Loucy (cell line): ENCODE data around the gene CBX8.
A peak's percentile ranks its signal among the peaks of the same experiment; 100 is the strongest.

Experiments used
- H2AFZ ChIP-seq: fragments of 200-600 bp; sonication (generic); 2 replicates; pipeline ENCODE4 v1.6.0; 2016; ENCODE audit warnings: antibody characterized with exemption, mild to moderate bottlenecking, low read length, moderate library complexity
- H3F3A ChIP-seq: fragments of 200-600 bp; 2 replicates; pipeline ENCODE4 v1.6.0; 2016; ENCODE audit warnings: antibody characterized with exemption, low read depth, mild to moderate bottlenecking
- H3K27me3 ChIP-seq: fragments of 200-600 bp; sonication (generic); 2 replicates; pipeline ENCODE4 v1.6.1; 2014; ENCODE audit warnings: low read length, mild to moderate bottlenecking; ENCODE audit not compliant: insufficient read depth, poor library complexity, severe bottlenecking
- H3K36me3 ChIP-seq: fragments of 200-600 bp; sonication (generic); 2 replicates; pipeline ENCODE4 v1.6.1; 2016; ENCODE audit warnings: low read length; ENCODE audit not compliant: insufficient read depth
- H3K4me1 ChIP-seq: fragments of 200-600 bp; sonication (generic); 2 replicates; pipeline ENCODE4 v1.5.1; 2014; ENCODE audit warnings: low read length, mild to moderate bottlenecking; ENCODE audit not compliant: insufficient read depth, poor library complexity, severe bottlenecking
- H3K4me2 ChIP-seq: fragments of 200-600 bp; sonication (generic); 2 replicates; pipeline ENCODE4 v1.6.0; 2014; ENCODE audit warnings: antibody characterized with exemption, low read length, low read depth, mild to moderate bottlenecking; ENCODE audit not compliant: poor library complexity, severe bottlenecking
- H3K4me3 ChIP-seq: fragments of 200-600 bp; sonication (generic); 2 replicates; pipeline ENCODE4 v1.5.1; 2014; ENCODE audit warnings: low read length, mild to moderate bottlenecking, mixed read lengths; ENCODE audit not compliant: poor library complexity, severe bottlenecking
- H3K79me2 ChIP-seq: fragments of 200-600 bp; sonication (generic); 2 replicates; pipeline ENCODE4 v1.6.1; 2014; ENCODE audit warnings: low read length; ENCODE audit not compliant: insufficient read depth
- H3K9ac ChIP-seq: fragments of 200-600 bp; sonication (generic); 2 replicates; pipeline ENCODE4 v1.6.0; 2014; ENCODE audit warnings: mild to moderate bottlenecking, low read depth, low read length, moderate library complexity; ENCODE audit not compliant: poor library complexity, severe bottlenecking
- H3K9me2 ChIP-seq: fragments of 200-600 bp; sonication (generic); replicated peaks from 2 replicates; pipeline ENCODE4 v1.6.1; 2016; ENCODE audit warnings: low read depth, low read length, mixed read lengths
- H3K9me3 ChIP-seq: fragments of 200-600 bp; sonication (generic); 2 replicates; pipeline ENCODE4 v1.6.1; 2014; ENCODE audit warnings: mild to moderate bottlenecking, antibody characterized with exemption, low read length, low read depth; ENCODE audit not compliant: insufficient read depth
- H4K20me1 ChIP-seq: fragments of 200-600 bp; sonication (generic); 2 replicates; pipeline ENCODE4 v1.6.0; 2014; ENCODE audit warnings: antibody characterized with exemption, low read length, mild to moderate bottlenecking; ENCODE audit not compliant: insufficient read depth, poor library complexity, severe bottlenecking
- CTCF ChIP-seq: fragments of 200-600 bp; sonication (generic); conservative IDR thresholded peaks from 2 replicates; pipeline ENCODE4 v1.5.1; 2014; ENCODE audit warnings: mild to moderate bottlenecking, antibody characterized with exemption, low read length
- EZH2phosphoT487 ChIP-seq: fragments of 200-600 bp; IDR thresholded peaks from 2 replicates; pipeline ENCODE4 v1.6.1; 2018; ENCODE audit warnings: antibody characterized with exemption, mild to moderate bottlenecking, moderate library complexity, borderline replicate concordance

Gene CBX8

GRCh38 chr17:79793924-79794304, 3.0 kb downstream of the CBX8 start:
- peaks cover 53% of the 10 kb centered on the region for H3K4me1 ChIP-seq
- H3K4me3 ChIP-seq: peak overlapping the region; percentile 78
- H3K9ac ChIP-seq: peak overlapping the region; percentile 83
- H3K27me3 ChIP-seq: no peaks in the 10 kb centered on the region
- peaks cover 72% of the 10 kb centered on the region for H3K79me2 ChIP-seq
- H3K9me3 ChIP-seq: no peaks in the 10 kb centered on the region
- H3F3A ChIP-seq: peaks cover 3% of the 10 kb centered on the region; the same call in 1 of the 2 replicates
- H3K36me3 ChIP-seq: peaks cover 8% of the 10 kb centered on the region; the same call in 1 of the 2 replicates
- H4K20me1 ChIP-seq: peaks cover 37% of the 10 kb centered on the region
- peak overlapping the region; percentile 87 for H3K4me2 ChIP-seq
- no peaks in the 10 kb centered on the region for H3K9me2 ChIP-seq
- H2AFZ ChIP-seq: no peak overlapping the region
- TF ChIP-seq CTCF (no peak), EZH2phosphoT487 (no peak)

GRCh38 chr17:79792984-79793923, 3.6 kb downstream of the CBX8 start:
- Histone ChIP-seq H3K36me3 (peaks cover 8% of the 10 kb centered on the region; the same call in 1 of the 2 replicates), H3K4me3 (peak overlapping the region; percentile 78), H3K9me3 (no peaks in the 10 kb centered on the region), H3K4me1 (peaks cover 49% of the 10 kb centered on the region), H2AFZ (no peak overlapping the region), H3F3A (peaks cover 4% of the 10 kb centered on the region; the same call in 1 of the 2 replicates), H3K9ac (peak overlapping the region; percentile 83), H4K20me1 (peaks cover 37% of the 10 kb centered on the region), H3K79me2 (peaks cover 66% of the 10 kb centered on the region), H3K9me2 (no peaks in the 10 kb centered on the region), H3K27me3 (no peaks in the 10 kb centered on the region), H3K4me2 (peak overlapping the region; percentile 87)
- no peak for TF ChIP-seq CTCF
- no peak for TF ChIP-seq EZH2phosphoT487

GRCh38 chr17:79792341-79792871, 4.5 kb downstream of the CBX8 start:
- Histone ChIP-seq H3K9me3 (no peaks in the 10 kb centered on the region), H3K9ac (peak overlapping the region; percentile 83), H2AFZ (no peak overlapping the region), H3K4me1 (peaks cover 46% of the 10 kb centered on the region), H3K27me3 (no peaks in the 10 kb centered on the region), H3F3A (peaks cover 13% of the 10 kb centered on the region; the same call in 1 of the 2 replicates), H3K9me2 (no peaks in the 10 kb centered on the region), H4K20me1 (peaks cover 37% of the 10 kb centered on the region), H3K4me3 (peak overlapping the region; percentile 78), H3K79me2 (peaks cover 63% of the 10 kb centered on the region), H3K4me2 (peak overlapping the region; percentile 87), H3K36me3 (peaks cover 8% of the 10 kb centered on the region; the same call in 1 of the 2 replicates)
- TF ChIP-seq EZH2phosphoT487 (no peak), CTCF (no peak)
